Trophoblast cell (in vitro differentiated cells and primary cell): Measurements from ENCODE around the gene TSPAN32.

Experiments used
- DNase-seq, 2 donors: peaks; one replicate each; pipeline ENCODE4 v3.0.0-alpha.2; 2016
- H2AFZ ChIP-seq: 2 replicates; pipeline ENCODE4 v1.6.1; 2013; ENCODE audit warnings: low read length, moderate library complexity, mild to moderate bottlenecking; ENCODE audit not compliant: insufficient read depth, poor library complexity
- H2AK5ac ChIP-seq: 2 replicates; pipeline ENCODE4 v1.6.1; 2013; ENCODE audit warnings: mild to moderate bottlenecking, low read length
- H2BK120ac ChIP-seq: 2 replicates; pipeline ENCODE4 v1.6.1; 2013; ENCODE audit warnings: low read length, mild to moderate bottlenecking, moderate library complexity; ENCODE audit not compliant: insufficient read depth, poor library complexity
- H2BK12ac ChIP-seq: 2 replicates; pipeline ENCODE4 v1.6.1; 2013; ENCODE audit warnings: mild to moderate bottlenecking, low read length, moderate library complexity
- H2BK5ac ChIP-seq: 2 replicates; pipeline ENCODE4 v1.6.1; 2013; ENCODE audit warnings: low read length, low read depth, moderate library complexity, mild to moderate bottlenecking; ENCODE audit not compliant: poor library complexity
- H3K14ac ChIP-seq: 2 replicates; pipeline ENCODE4 v1.6.1; 2013; ENCODE audit warnings: mild to moderate bottlenecking, low read length
- H3K18ac ChIP-seq: 2 replicates; pipeline ENCODE4 v1.6.1; 2013; ENCODE audit warnings: mild to moderate bottlenecking, low read length
- H3K23ac ChIP-seq: 2 replicates; pipeline ENCODE4 v1.6.1; 2013; ENCODE audit warnings: low read length
- H3K27ac ChIP-seq: 2 replicates; pipeline ENCODE4 v1.5.1; 2013; ENCODE audit warnings: low read depth, mild to moderate bottlenecking, inconsistent platforms, low read length, moderate library complexity
- H3K27me3 ChIP-seq: 2 replicates; pipeline ENCODE4 v1.6.1; 2013; ENCODE audit warnings: inconsistent platforms, mild to moderate bottlenecking, low read length, moderate library complexity; ENCODE audit not compliant: insufficient read depth
- H3K36me3 ChIP-seq, 2 experiments: 1 replicate in 1 of 2; 2 replicates in 1 of 2; pipeline ENCODE4 v1.6.1; 2013; ENCODE audit warnings: low read length in 2 of 2, mild to moderate bottlenecking in 2 of 2, moderate library complexity in 1 of 2; ENCODE audit not compliant: insufficient read depth in 2 of 2, control insufficient read depth in 1 of 2
- H3K4ac ChIP-seq: 2 replicates; pipeline ENCODE4 v1.6.1; 2013; ENCODE audit warnings: low read depth, mild to moderate bottlenecking, low read length, moderate library complexity
- H3K4me1 ChIP-seq, 2 experiments: 1 replicate in 1 of 2; 2 replicates in 1 of 2; pipeline ENCODE4 v1.6.1; 2013; ENCODE audit warnings: low read length in 2 of 2, mild to moderate bottlenecking in 2 of 2, moderate library complexity in 1 of 2; ENCODE audit not compliant: insufficient read depth in 2 of 2, control insufficient read depth in 1 of 2
- H3K4me2 ChIP-seq: 2 replicates; pipeline ENCODE4 v1.6.1; 2013; ENCODE audit warnings: inconsistent platforms, mild to moderate bottlenecking, low read length, moderate library complexity
- H3K4me3 ChIP-seq: 2 replicates; pipeline ENCODE4 v1.5.1; 2013; ENCODE audit warnings: mild to moderate bottlenecking, low read depth, low read length, inconsistent platforms
- H3K79me1 ChIP-seq: one replicate; pipeline ENCODE4 v1.6.1; 2013; ENCODE audit warnings: low read length
- H3K79me2 ChIP-seq: 2 replicates; pipeline ENCODE4 v1.6.1; 2013; ENCODE audit warnings: low read length, mild to moderate bottlenecking; ENCODE audit not compliant: control insufficient read depth, insufficient read depth, poor library complexity
- H3K9ac ChIP-seq: 2 replicates; pipeline ENCODE4 v1.6.1; 2013; ENCODE audit warnings: mild to moderate bottlenecking, low read length
- H3K9me3 ChIP-seq: 2 replicates; pipeline ENCODE4 v1.6.1; 2013; ENCODE audit warnings: low read depth, mild to moderate bottlenecking, control low read depth, inconsistent platforms, low read length; ENCODE audit not compliant: insufficient read depth
- H4K12ac ChIP-seq: 2 replicates; pipeline ENCODE4 v1.6.1; 2013; ENCODE audit warnings: low read depth, mild to moderate bottlenecking, low read length, moderate library complexity
- H4K8ac ChIP-seq: 2 replicates; pipeline ENCODE4 v1.6.1; 2013; ENCODE audit warnings: low read depth, mild to moderate bottlenecking, low read length, moderate library complexity
- H4K91ac ChIP-seq: one replicate; pipeline ENCODE4 v1.6.1; 2013; ENCODE audit warnings: low read depth, mild to moderate bottlenecking, low read length, moderate library complexity
- WGBS: extraction: QIAGEN DNeasy Blood & Tissue Kit; methylation state at CpG from one replicate; pipeline ENCODE4 v1.1.7; 2013; ENCODE audit warnings: missing lambda C conversion rate; ENCODE audit not compliant: insufficient read length, insufficient coverage; ENCODE audit errors: extremely low coverage; 5-methylcytosine and 5-hydroxymethylcytosine counted together

Gene TSPAN32

DNA sequence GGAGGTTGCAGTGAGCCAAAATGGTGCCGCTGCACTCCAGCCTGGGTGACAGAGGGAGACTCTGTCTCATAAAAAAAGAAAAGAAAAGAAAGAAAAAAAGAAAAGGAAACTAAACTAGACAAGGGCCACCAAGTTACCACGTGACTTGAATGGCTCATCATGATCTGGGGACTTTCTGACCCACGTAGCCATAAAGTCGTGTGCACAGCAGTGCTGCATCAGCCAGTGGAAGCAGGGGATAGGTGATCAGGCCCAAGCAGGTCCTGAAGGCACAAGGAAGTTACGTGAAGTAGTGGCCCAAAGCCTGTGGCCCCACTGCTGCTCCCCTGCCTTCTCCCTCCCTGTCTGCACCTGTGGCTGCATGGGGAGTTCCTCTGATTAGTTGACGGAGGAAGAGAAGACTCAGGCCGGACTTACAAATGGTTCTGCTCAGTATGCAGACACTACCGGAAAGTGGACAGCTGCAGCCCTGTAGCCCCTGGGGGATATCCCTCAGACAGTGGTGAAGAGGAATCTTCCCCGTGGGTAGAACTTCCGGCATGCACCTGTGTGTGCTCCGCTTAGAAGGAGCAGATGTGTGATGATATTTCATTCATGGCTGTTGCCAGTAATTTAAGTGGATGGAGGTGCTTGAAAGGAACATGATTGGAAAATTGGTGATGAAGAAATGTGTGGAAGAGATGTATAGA lies 57.1 kb downstream of the TSPAN32 start:
- H2BK12ac ChIP-seq = no peak overlapping the region
- no peak overlapping the region for H2AK5ac ChIP-seq
- no peaks in the 10 kb centered on the region for H3K79me1 ChIP-seq
- H3K18ac ChIP-seq = no peak overlapping the region
- H3K9me3 ChIP-seq = peaks cover 24% of the 10 kb centered on the region
- H4K8ac ChIP-seq = no peak overlapping the region
- no peaks in the 10 kb centered on the region for H3K27me3 ChIP-seq
- H3K23ac ChIP-seq = no peak overlapping the region
- H2BK5ac ChIP-seq = no peak overlapping the region
- no peak for DNase-seq
- H3K4me1 ChIP-seq = no peaks in the 10 kb centered on the region
- no peak overlapping the region for H2BK120ac ChIP-seq
- no peak overlapping the region for H3K4me2 ChIP-seq
- H3K27ac ChIP-seq = no peak overlapping the region
- H3K14ac ChIP-seq = no peak overlapping the region
- no CpG with 5 or more reads among the region's 11 CpGs for WGBS
- no peak overlapping the region for H3K4me3 ChIP-seq
- H2AFZ ChIP-seq = no peak overlapping the region
- H3K9ac ChIP-seq = no peak overlapping the region
- no peak overlapping the region for H4K12ac ChIP-seq
- H4K91ac ChIP-seq = no peak overlapping the region
- H3K79me2 ChIP-seq = no peaks in the 10 kb centered on the region
- no peaks in the 10 kb centered on the region for H3K36me3 ChIP-seq
- no peak overlapping the region for H3K4ac ChIP-seq

DNA sequence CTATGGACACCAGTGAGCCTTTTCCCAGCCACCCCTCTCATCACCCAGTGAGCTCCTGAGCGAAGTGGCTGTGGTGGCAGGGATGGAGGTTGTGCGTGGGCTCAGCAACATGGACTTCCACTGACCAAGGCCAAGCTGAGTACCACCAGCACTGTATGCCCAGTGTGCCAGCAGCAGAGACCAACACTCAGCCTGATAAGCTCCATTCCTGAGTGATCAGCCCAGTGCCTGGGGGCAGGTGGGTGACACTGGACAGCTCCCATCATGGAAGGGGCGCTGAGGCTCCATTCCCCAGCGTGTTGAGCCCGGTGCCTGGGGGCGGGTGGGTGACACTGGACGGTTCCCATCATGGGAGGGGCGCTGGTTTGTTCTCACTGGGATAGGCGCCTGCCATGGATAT lies 57.7 kb downstream of the TSPAN32 start:
- Histone ChIP-seq H2BK12ac (no peak overlapping the region), H2BK120ac (no peak overlapping the region), H3K27ac (no peak overlapping the region), H3K18ac (no peak overlapping the region), H4K12ac (no peak overlapping the region), H3K14ac (no peak overlapping the region), H3K79me1 (no peaks in the 10 kb centered on the region), H3K4me2 (no peak overlapping the region), H3K9me3 (peaks cover 23% of the 10 kb centered on the region), H3K27me3 (no peaks in the 10 kb centered on the region), H3K23ac (no peak overlapping the region), H3K4me1 (no peaks in the 10 kb centered on the region), H2AK5ac (no peak overlapping the region), H3K36me3 (no peaks in the 10 kb centered on the region), H3K4me3 (peak overlapping the region; percentile 44), H2BK5ac (no peak overlapping the region), H2AFZ (no peak overlapping the region), H4K8ac (no peak overlapping the region), H3K9ac (no peak overlapping the region), H3K79me2 (no peaks in the 10 kb centered on the region), H4K91ac (no peak overlapping the region), H3K4ac (no peak overlapping the region)
- DNase-seq = no peak
- WGBS = no CpG with 5 or more reads among the region's 9 CpGs

DNA sequence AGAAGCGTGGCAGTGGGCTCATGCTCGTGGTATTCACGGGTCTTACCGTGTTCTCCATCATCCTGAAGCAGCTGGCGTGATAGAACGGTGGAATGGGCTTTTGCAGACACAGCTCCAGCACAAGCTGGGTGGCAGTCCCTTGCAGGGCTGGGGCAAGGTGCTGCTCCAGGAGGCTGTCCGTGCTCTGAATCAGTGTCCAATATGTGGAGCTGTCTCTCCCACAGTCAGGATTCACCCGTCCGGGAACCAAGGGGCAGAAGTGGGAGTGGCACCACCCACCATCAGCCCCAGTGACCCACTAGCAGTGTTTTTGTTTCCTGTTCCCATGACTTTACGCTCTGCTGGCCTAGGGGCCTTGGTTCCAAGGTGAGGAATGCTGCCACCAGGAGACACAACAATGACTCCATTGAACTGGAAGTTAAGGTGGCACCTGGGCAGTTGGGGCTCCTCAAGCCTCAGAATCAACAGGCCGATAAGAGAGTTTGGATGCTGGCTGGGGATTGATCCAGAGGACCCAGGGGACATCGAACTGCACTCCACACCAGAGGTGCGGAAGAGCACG lies 58.3 kb downstream of the TSPAN32 start:
- Histone ChIP-seq H3K9ac (no peak overlapping the region), H4K12ac (no peak overlapping the region), H3K23ac (no peak overlapping the region), H4K8ac (no peak overlapping the region), H3K79me1 (no peaks in the 10 kb centered on the region), H2BK120ac (no peak overlapping the region), H2AK5ac (no peak overlapping the region), H3K36me3 (no peaks in the 10 kb centered on the region), H3K4me2 (no peak overlapping the region), H4K91ac (no peak overlapping the region), H2BK12ac (no peak overlapping the region), H3K4me3 (no peak overlapping the region), H3K4ac (no peak overlapping the region), H3K4me1 (no peaks in the 10 kb centered on the region), H3K27ac (no peak overlapping the region), H3K79me2 (no peaks in the 10 kb centered on the region), H2AFZ (no peak overlapping the region), H3K14ac (no peak overlapping the region), H2BK5ac (no peak overlapping the region), H3K9me3 (peaks cover 24% of the 10 kb centered on the region), H3K27me3 (no peaks in the 10 kb centered on the region), H3K18ac (no peak overlapping the region)
- DNase-seq = no peak
- no CpG with 5 or more reads among the region's 14 CpGs for WGBS

DNA sequence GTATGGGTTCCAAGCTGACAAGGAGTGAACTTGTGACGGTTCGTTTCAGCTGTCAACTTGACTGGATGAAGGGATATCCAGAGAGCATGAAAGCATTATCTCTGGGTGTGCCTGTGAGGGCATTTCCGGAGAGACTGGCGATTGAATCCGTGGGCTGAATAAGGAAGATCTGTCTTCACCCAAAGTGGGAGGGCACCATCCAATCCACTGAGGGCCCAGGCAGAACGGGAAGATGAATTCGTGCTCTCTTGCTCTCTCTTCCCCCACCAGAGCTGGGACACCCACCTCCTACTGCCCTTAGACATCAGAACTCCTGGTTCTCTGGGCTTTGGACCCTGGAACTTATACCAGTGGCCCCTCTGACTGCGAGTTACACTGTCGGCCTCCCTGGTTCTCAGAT lies 59.8 kb downstream of the TSPAN32 start:
- Histone ChIP-seq H3K18ac (no peak overlapping the region), H3K4me1 (no peaks in the 10 kb centered on the region), H3K4ac (no peak overlapping the region), H3K79me2 (no peaks in the 10 kb centered on the region), H2AFZ (no peak overlapping the region), H3K79me1 (no peaks in the 10 kb centered on the region), H4K12ac (no peak overlapping the region), H4K8ac (no peak overlapping the region), H4K91ac (no peak overlapping the region), H2AK5ac (no peak overlapping the region), H2BK5ac (no peak overlapping the region), H3K9me3 (peaks cover 16% of the 10 kb centered on the region), H3K36me3 (no peaks in the 10 kb centered on the region), H3K14ac (no peak overlapping the region), H3K27ac (no peak overlapping the region), H3K4me3 (no peak overlapping the region), H3K27me3 (no peaks in the 10 kb centered on the region), H3K9ac (no peak overlapping the region), H2BK12ac (no peak overlapping the region), H2BK120ac (no peak overlapping the region), H3K23ac (peak overlapping the region; percentile 38), H3K4me2 (no peak overlapping the region)
- no peak for DNase-seq
- WGBS = no CpG with 5 or more reads among the region's 9 CpGs
